ENCODE data around the gene ZNF618.

Gene ZNF618

GRCh38 chr9:114004221-114004716 lies 128.2 kb downstream of the ZNF618 start:
- DNase-seq, result no peak

GRCh38 chr9:114005371-114006154 lies 129.5 kb downstream of the ZNF618 start:
- DNase-seq, result no peak

GRCh38 chr9:114006155-114006550 lies 130.0 kb downstream of the ZNF618 start:
- no peak for DNase-seq

- no peak for DNase-seq
These were observed 131.0 kb downstream of the ZNF618 start for GRCh38 chr9:114006931-114007691.

- no peak for DNase-seq
These were observed 132.0 kb downstream of the ZNF618 start for GRCh38 chr9:114007991-114008666.

- DNase-seq, result no peak
These were observed 132.7 kb downstream of the ZNF618 start for GRCh38 chr9:114008667-114009410.

- no peak for DNase-seq
These were observed 135.2 kb downstream of the ZNF618 start for GRCh38 chr9:114011313-114011712.

GRCh38 chr9:114012126-114012525 lies 136.0 kb downstream of the ZNF618 start:
- DNase-seq, result no peak

GRCh38 chr9:114014044-114014443 lies 137.9 kb downstream of the ZNF618 start:
- DNase-seq, result no peak

- DNase-seq, result no peak
These were observed 139.5 kb downstream of the ZNF618 start for GRCh38 chr9:114015607-114016006.

- DNase-seq, result no peak
These were observed 140.0 kb downstream of the ZNF618 start for GRCh38 chr9:114016101-114016500.

GRCh38 chr9:114016629-114017423 lies 140.7 kb downstream of the ZNF618 start:
- no peak for DNase-seq

GRCh38 chr9:114017741-114018715 lies 141.9 kb downstream of the ZNF618 start:
- DNase-seq, result no peak

- DNase-seq, result no peak
These were observed 145.5 kb downstream of the ZNF618 start for GRCh38 chr9:114021578-114021977.

- no peak for DNase-seq
These were observed 147.9 kb downstream of the ZNF618 start for GRCh38 chr9:114023961-114024360.

- DNase-seq, result no peak
These were observed 149.2 kb downstream of the ZNF618 start for GRCh38 chr9:114025196-114025753.

- DNase-seq, result no peak
These were observed 149.7 kb downstream of the ZNF618 start for GRCh38 chr9:114025760-114026159.

- DNase-seq, result no peak
These were observed 150.2 kb downstream of the ZNF618 start for GRCh38 chr9:114026335-114026734.

GRCh38 chr9:114027159-114027862 lies 151.2 kb downstream of the ZNF618 start:
- no peak for DNase-seq
